Measurements from ENCODE around the gene ITPRID2. TPM values are rescaled to one million over a fixed set of nuclear protein-coding genes. Genes with fewer than 3 reads are reported as not detected.

ITPRID2 gene
- total RNA-seq, 1 donor from 2014 or later: 109 TPM

DNA sequence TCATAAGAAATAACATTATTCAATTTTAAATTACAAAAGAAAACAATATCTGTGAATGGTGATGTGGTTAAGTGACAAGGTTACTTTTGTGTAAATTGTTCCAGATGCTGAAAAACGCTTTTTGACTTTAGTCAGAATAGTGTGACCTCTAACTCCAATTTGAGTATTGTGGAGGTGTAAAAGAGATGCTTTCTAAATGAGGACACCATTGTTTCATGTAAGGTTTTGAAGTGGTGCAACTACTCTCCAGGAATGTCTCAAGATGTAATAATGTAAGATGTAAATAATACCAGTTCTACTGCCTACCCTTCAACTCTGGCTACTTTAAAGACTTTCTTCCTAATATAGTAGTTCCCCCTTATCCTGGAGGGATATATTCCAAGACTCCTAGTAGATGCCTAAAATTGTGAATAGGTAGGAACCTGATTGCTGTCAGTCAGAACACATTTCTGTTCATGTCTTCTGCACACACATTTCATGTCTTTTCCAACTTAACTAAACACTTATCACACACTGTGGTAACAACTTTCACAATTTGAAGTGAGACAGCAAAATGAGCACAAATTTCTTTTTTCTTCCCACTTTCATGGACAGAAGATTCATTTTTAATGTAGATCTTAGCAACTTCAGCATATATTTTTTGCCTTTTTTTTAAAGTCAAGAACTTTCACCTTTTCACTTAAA lies 55.1 kb downstream of the ITPRID2 start:
- no peak for TF ChIP-seq CTCF (conservative IDR thresholded peaks at IDR 0.05)
- no peak for DNase-seq (ENCODE audit: extremely low spot score, unreplicated experiment)
- H3K4me1 Mint-ChIP-seq (ENCODE audit: unreplicated experiment): peaks cover 26% of the 10 kb centered on the region
- H3K9me3 Mint-ChIP-seq: peaks cover 18% of the 10 kb centered on the region
- H3K27me3 Mint-ChIP-seq: no peaks in the 10 kb centered on the region
- H3K4me3 Mint-ChIP-seq: peak overlapping the region; percentile 18
- peak overlapping the region; percentile 83 for H3K27ac Mint-ChIP-seq
- H3K36me3 Mint-ChIP-seq: no peaks in the 10 kb centered on the region

DNA sequence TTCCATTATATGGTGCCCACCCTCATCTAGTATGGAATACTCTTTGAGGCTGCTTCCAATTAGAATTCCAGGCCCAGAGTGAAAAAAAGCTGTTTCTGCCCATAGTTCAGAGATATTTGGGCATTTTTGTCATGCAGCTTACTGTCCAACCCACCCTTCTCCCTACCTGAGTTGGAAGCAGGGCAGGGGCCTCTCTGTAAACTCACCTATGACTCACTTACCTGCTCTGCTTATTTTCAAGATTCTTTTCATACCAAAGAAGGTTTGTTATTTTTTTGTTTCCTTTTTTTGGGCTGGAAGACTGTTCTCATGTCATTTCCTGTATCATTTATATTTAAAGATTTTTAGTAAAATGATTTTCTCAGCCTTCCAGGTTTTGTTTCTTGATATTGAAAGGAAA lies 55.7 kb downstream of the ITPRID2 start:
- TF ChIP-seq CTCF (conservative IDR thresholded peaks at IDR 0.05): no peak
- H3K36me3 Mint-ChIP-seq: no peaks in the 10 kb centered on the region
- H3K27me3 Mint-ChIP-seq: no peaks in the 10 kb centered on the region
- H3K27ac Mint-ChIP-seq: peak overlapping the region; percentile 83
- H3K9me3 Mint-ChIP-seq: peaks cover 18% of the 10 kb centered on the region
- peak overlapping the region; percentile 14 for H3K4me3 Mint-ChIP-seq
- peaks cover 28% of the 10 kb centered on the region for H3K4me1 Mint-ChIP-seq (ENCODE audit: unreplicated experiment)
- no peak for DNase-seq (ENCODE audit: extremely low spot score, unreplicated experiment)

DNA sequence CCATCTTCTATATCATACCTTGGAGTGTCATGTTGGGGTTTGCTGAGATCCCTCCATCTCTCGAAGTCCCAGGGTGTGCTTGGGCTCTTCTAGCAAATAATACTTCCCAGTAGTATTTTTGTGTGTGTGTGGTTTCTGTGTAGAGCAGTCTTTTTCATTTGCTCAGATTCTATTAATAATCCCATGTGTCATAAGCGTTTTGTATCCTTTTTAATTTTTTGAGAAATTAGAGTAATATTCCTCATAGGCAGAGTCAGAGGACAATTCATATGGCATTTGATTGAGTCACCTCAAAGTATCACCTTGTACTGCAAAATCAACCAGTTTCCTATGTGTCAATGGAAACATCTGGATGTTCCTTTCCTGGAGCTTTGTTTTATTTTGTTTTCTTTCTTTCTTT lies 56.7 kb downstream of the ITPRID2 start:
- peaks cover 30% of the 10 kb centered on the region for H3K4me1 Mint-ChIP-seq (ENCODE audit: unreplicated experiment)
- H3K27ac Mint-ChIP-seq: peak overlapping the region; percentile 83
- no peak for DNase-seq (ENCODE audit: extremely low spot score, unreplicated experiment)
- peak overlapping the region; percentile 33 for H3K4me3 Mint-ChIP-seq
- peaks cover 18% of the 10 kb centered on the region for H3K9me3 Mint-ChIP-seq
- TF ChIP-seq CTCF (conservative IDR thresholded peaks at IDR 0.05): no peak
- H3K27me3 Mint-ChIP-seq: no peaks in the 10 kb centered on the region
- no peaks in the 10 kb centered on the region for H3K36me3 Mint-ChIP-seq

DNA sequence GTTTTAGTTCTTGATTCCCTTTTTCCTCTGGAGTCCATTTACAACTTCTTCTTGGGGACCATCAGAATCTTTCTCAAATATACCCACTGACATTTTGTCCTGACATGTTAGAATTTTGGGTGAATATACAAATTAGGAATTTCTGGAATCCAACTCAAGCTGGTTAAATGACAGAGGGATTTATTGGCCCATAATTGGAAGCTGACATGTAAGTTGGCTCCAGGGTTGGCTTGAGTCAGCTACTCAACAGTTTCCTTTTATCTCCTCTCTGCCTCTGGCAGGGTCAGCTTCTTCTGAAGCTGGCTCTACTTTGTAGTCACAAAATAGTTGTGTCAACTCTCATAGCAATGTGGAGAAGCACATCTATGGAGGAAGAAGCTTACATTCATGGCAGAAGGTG lies 57.5 kb downstream of the ITPRID2 start:
- no peak for TF ChIP-seq CTCF (conservative IDR thresholded peaks at IDR 0.05)
- Mint-ChIP-seq H3K36me3 (no peaks in the 10 kb centered on the region), H3K27me3 (no peaks in the 10 kb centered on the region), H3K27ac (peak overlapping the region; percentile 73), H3K4me1 (ENCODE audit: unreplicated experiment) (peaks cover 31% of the 10 kb centered on the region), H3K4me3 (peak overlapping the region; percentile 12), H3K9me3 (peaks cover 17% of the 10 kb centered on the region)
- no peak for DNase-seq (ENCODE audit: extremely low spot score, unreplicated experiment)

GRCh38 chr2:181952404-181953226 lies 61.1 kb downstream of the ITPRID2 start:
- no peaks in the 10 kb centered on the region for H3K27me3 Mint-ChIP-seq
- peak overlapping the region; percentile 40 for H3K27ac Mint-ChIP-seq
- no peak for TF ChIP-seq CTCF (conservative IDR thresholded peaks at IDR 0.05)
- DNase-seq (ENCODE audit: extremely low spot score, unreplicated experiment): no peak
- H3K36me3 Mint-ChIP-seq: no peaks in the 10 kb centered on the region
- H3K4me3 Mint-ChIP-seq: peak overlapping the region; percentile 23
- H3K4me1 Mint-ChIP-seq (ENCODE audit: unreplicated experiment): peaks cover 37% of the 10 kb centered on the region
- peaks cover 10% of the 10 kb centered on the region for H3K9me3 Mint-ChIP-seq

All from type B pancreatic cell (in vitro differentiated cells).